SKM-1 treated with dmso at 0.1 percent for 144 hours (cell line): ENCODE measurements around the gene CMKLR1.

Experiments
- DNase-seq: peaks from one replicate; lab custom pipeline; 2025; ENCODE audit not compliant: unreplicated experiment; lab: John Stamatoyannopoulos, UW

CMKLR1 gene

GRCh38 chr12:108363165-108363564, 24.1 kb upstream of the CMKLR1 start:
- no peak for DNase-seq

GRCh38 chr12:108361606-108362005, 22.5 kb upstream of the CMKLR1 start:
- DNase-seq: no peak

- DNase-seq: no peak
Observed at GRCh38 chr12:108360487-108360886, 21.4 kb upstream of the CMKLR1 start.

- no peak for DNase-seq
Observed at GRCh38 chr12:108360057-108360456, 20.9 kb upstream of the CMKLR1 start.

- no peak for DNase-seq
Observed at GRCh38 chr12:108358580-108358965, 19.5 kb upstream of the CMKLR1 start.

GRCh38 chr12:108357834-108358579, 18.9 kb upstream of the CMKLR1 start:
- DNase-seq: no peak

- no peak for DNase-seq
Observed at GRCh38 chr12:108356835-108357806, 18.0 kb upstream of the CMKLR1 start.

- DNase-seq: no peak
Observed at GRCh38 chr12:108355069-108355468, 16.0 kb upstream of the CMKLR1 start.

GRCh38 chr12:108352591-108352990, 13.5 kb upstream of the CMKLR1 start:
- DNase-seq: no peak

- DNase-seq: no peak
Observed at GRCh38 chr12:108350511-108350910, 11.4 kb upstream of the CMKLR1 start.

GRCh38 chr12:108349278-108349688, 10.2 kb upstream of the CMKLR1 start:
- DNase-seq: no peak

- no peak for DNase-seq
Observed at GRCh38 chr12:108348842-108349241, 9.7 kb upstream of the CMKLR1 start.

GRCh38 chr12:108346727-108347710, 7.9 kb upstream of the CMKLR1 start:
- DNase-seq: no peak

GRCh38 chr12:108345716-108346633, 6.9 kb upstream of the CMKLR1 start:
- no peak for DNase-seq

GRCh38 chr12:108342985-108343384, 3.9 kb upstream of the CMKLR1 start:
- DNase-seq: no peak

GRCh38 chr12:108341854-108342847, 3.0 kb upstream of the CMKLR1 start:
- DNase-seq: no peak

GRCh38 chr12:108341356-108341755, 2.2 kb upstream of the CMKLR1 start:
- no peak for DNase-seq

- no peak for DNase-seq
Observed at GRCh38 chr12:108340037-108340436, 926 bp upstream of the CMKLR1 start.
